ENCODE measurements around the gene RRM1.
"Not testable (repeated sequence)": the region's sequence is repeated elsewhere in the genome, so short reads cannot be mapped to it uniquely, and the experiment has no call there.

- TF ChIP-seq FOXP2 (optimal IDR thresholded peaks at IDR 0.05; ENCODE audit: control extremely low read depth, extremely low read length, insufficient read depth); POLR2AphosphoS5 (IDR thresholded peaks at IDR 0.05; ENCODE audit: borderline replicate concordance, low read depth, low read length); EZH2 (IDR thresholded peaks at IDR 0.05): not testable (repeated sequence)
These were observed 41.4 kb upstream of the RRM1 start for GRCh38 chr11:4053200-4053599.

Data from SK-N-MC (cell line).